Lower lobe of right lung (tissue), 2 donors: ENCODE results near the gene AFM. TPM values are rescaled to one million over a fixed set of nuclear protein-coding genes. Genes with fewer than 3 reads are reported as not detected.

Experiments used
- ATAC-seq, 2 donors: fragments of 200-7000 bp; cut with Tn5 transposase; one replicate each; pipeline ENCODE4 v1.9.1; 2020 to 2022; ENCODE audit warnings: mild to moderate bottlenecking in 2 of 2, moderate library complexity in 2 of 2
- DNase-seq: peaks from one replicate; pipeline ENCODE4 v3.0.0-alpha.2; 2020
- H3K27ac ChIP-seq: fragments of 200-600 bp; one replicate; pipeline ENCODE4 v1.8.0; 2022
- H3K27me3 ChIP-seq: fragments of 200-600 bp; one replicate; pipeline ENCODE4 v1.8.0; 2022; ENCODE audit warnings: low read depth
- H3K36me3 ChIP-seq: fragments of 200-600 bp; one replicate; pipeline ENCODE4 v1.8.0; 2022; ENCODE audit warnings: mild to moderate bottlenecking
- H3K4me1 ChIP-seq: fragments of 200-600 bp; one replicate; pipeline ENCODE4 v1.8.0; 2022
- H3K4me3 ChIP-seq: fragments of 200-600 bp; one replicate; pipeline ENCODE4 v1.8.0; 2022; ENCODE audit warnings: mild to moderate bottlenecking
- H3K9me3 ChIP-seq: fragments of 200-600 bp; one replicate; pipeline ENCODE4 v1.8.0; 2022
- CTCF ChIP-seq: fragments of 200-600 bp; IDR thresholded peaks from one replicate; pipeline ENCODE4 v1.8.0; 2022; ENCODE audit warnings: antibody characterized with exemption, mild to moderate bottlenecking
- intact Hi-C: fragments of 100-400 bp; cut with DNase I; formaldehyde crosslinking; loops from one replicate; pipeline ENCODE4 v1.11.0; 2022
- total RNA-seq: library from RNA; stranded (reverse); fragmentation: NEBNext Ultra II Directional; extraction: Animal tissue kit (Norgen Biotek cat#: 25700); gene quantifications from one replicate; pipeline ENCODE4 v1.2.1, GENCODE V29; 2021
- donor health status: DM: no; HTN: yes; CAD: no; lungs with severe emphysema.

Gene AFM
- total RNA-seq, 1 donor from 2014 or later: not detected

DNA sequence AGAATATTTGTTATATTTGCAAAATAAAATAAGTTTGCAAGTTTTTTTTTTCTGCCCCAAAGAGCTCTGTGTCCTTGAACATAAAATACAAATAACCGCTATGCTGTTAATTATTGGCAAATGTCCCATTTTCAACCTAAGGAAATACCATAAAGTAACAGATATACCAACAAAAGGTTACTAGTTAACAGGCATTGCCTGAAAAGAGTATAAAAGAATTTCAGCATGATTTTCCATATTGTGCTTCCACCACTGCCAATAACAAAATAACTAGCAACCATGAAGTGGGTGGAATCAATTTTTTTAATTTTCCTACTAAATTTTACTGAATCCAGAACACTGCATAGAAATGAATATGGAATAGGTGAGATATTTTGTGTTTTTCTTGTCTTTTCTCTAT lies 45.6 kb upstream of the AFM start, which contains the start of gene AFP:
TSS of gene AFP (plus strand) at position 238 of the 400 bp plus-strand sequence. CDS start at position 280, 42 bp downstream.
- no peak for TF ChIP-seq CTCF
- DNase-seq (no peak), ATAC-seq (no peak)
- no peak within 1 kb of the TSS for H3K4me3 ChIP-seq
- intact Hi-C loops: no loop called here
- no peaks in the 10 kb centered on the region for H3K9me3 ChIP-seq
- H3K36me3 ChIP-seq: no peaks in the 10 kb centered on the region
- no peaks in the 10 kb centered on the region for H3K4me1 ChIP-seq
- no peaks in the 10 kb centered on the region for H3K27me3 ChIP-seq
- H3K27ac ChIP-seq: no peak within 1 kb of the TSS

- intact Hi-C loops: no loop called here
- TF ChIP-seq CTCF: no peak
- Histone ChIP-seq H3K4me1 (no peaks in the 10 kb centered on the region), H3K27ac (no peak overlapping the region), H3K9me3 (no peaks in the 10 kb centered on the region), H3K4me3 (no peak overlapping the region), H3K27me3 (no peaks in the 10 kb centered on the region), H3K36me3 (no peaks in the 10 kb centered on the region)
- ATAC-seq (no peak), DNase-seq (no peak)
Observed at GRCh38 chr4:73436674-73437557, 44.6 kb upstream of the AFM start.

GRCh38 chr4:73437558-73437956 lies 44.0 kb upstream of the AFM start:
- Histone ChIP-seq H3K4me3 (no peak overlapping the region), H3K36me3 (no peaks in the 10 kb centered on the region), H3K27me3 (no peaks in the 10 kb centered on the region), H3K27ac (no peak overlapping the region), H3K9me3 (no peaks in the 10 kb centered on the region), H3K4me1 (no peaks in the 10 kb centered on the region)
- no peak for ATAC-seq
- intact Hi-C loops: no loop called here
- TF ChIP-seq CTCF: no peak
- no peak for DNase-seq

GRCh38 chr4:73438048-73438447 lies 43.5 kb upstream of the AFM start:
- H3K27ac ChIP-seq: no peak overlapping the region
- intact Hi-C loops: no loop called here
- DNase-seq (no peak), ATAC-seq (no peak)
- H3K27me3 ChIP-seq: no peaks in the 10 kb centered on the region
- H3K36me3 ChIP-seq: no peaks in the 10 kb centered on the region
- no peak overlapping the region for H3K4me3 ChIP-seq
- no peaks in the 10 kb centered on the region for H3K9me3 ChIP-seq
- no peak for TF ChIP-seq CTCF
- H3K4me1 ChIP-seq: no peaks in the 10 kb centered on the region

DNA sequence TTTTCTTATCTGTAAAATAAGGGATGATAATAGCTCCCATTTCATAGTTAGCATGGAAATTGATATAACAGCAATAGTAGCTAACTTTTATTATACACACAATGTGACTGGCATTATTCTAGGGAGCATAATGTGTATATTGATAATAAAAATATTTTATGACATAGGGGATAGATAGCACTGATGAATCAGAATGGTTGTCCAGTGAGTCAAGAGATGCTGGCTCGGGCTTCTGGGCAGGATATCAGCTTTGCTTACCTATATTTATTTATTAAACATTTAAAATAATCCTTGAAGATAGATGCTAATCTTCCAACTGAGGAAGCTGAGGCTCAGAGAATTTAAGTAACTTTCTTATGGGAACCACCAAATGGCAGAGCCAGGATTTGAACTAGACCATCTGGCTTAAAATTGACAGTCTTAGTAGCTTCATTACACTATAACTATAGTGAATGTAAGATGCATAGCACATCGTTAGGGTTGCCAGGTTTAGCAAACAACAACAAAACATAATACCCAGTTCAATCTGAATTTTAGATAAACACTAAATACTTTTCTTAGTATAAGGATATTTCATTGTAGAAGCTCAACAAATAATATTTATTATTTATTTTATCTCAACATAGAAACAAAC lies 42.8 kb upstream of the AFM start:
- no peak for TF ChIP-seq CTCF
- Histone ChIP-seq H3K27ac (no peak overlapping the region), H3K9me3 (no peaks in the 10 kb centered on the region), H3K27me3 (no peaks in the 10 kb centered on the region), H3K36me3 (no peaks in the 10 kb centered on the region), H3K4me1 (no peaks in the 10 kb centered on the region), H3K4me3 (no peak overlapping the region)
- intact Hi-C loops: no loop called here
- ATAC-seq (no peak), DNase-seq (no peak)
